Stimulated activated memory B cell treated with anti-CD40 and anti-IgM and Interleukin-4, amounts not matched to agents 10 μg/mL and 1 μg/mL and 100 μg/mL, for 72 hours (primary cell): ENCODE results near the gene PARVB.

Experiments used
- ATAC-seq: fragments of 150-1000 bp; cut with Tn5 transposase; 2 replicates; pipeline ENCODE4 v1.10.0; 2021
- H3K27ac Mint-ChIP-seq: one replicate; pipeline ENCODE4 v1.8.0; 2022; ENCODE audit warnings: mild to moderate bottlenecking, mixed read lengths
- H3K27me3 Mint-ChIP-seq: one replicate; pipeline ENCODE4 v1.8.0; 2022; ENCODE audit warnings: mixed read lengths
- H3K36me3 Mint-ChIP-seq: one replicate; pipeline ENCODE4 v1.8.0; 2022; ENCODE audit warnings: mixed read lengths
- H3K4me1 Mint-ChIP-seq: one replicate; pipeline ENCODE4 v1.8.0; 2022; ENCODE audit warnings: mixed read lengths
- H3K4me3 Mint-ChIP-seq: one replicate; pipeline ENCODE4 v1.8.0; 2022; ENCODE audit warnings: mild to moderate bottlenecking, moderate library complexity, mixed read lengths
- H3K9me3 Mint-ChIP-seq: one replicate; pipeline ENCODE4 v1.8.0; 2022; ENCODE audit warnings: mixed read lengths

PARVB gene

GRCh38 chr22:44144046-44144569 is 120.0 kb downstream of the PARVB start:
- Mint-ChIP-seq H3K27me3 (no peaks in the 10 kb centered on the region), H3K9me3 (no peaks in the 10 kb centered on the region), H3K4me3 (no peak overlapping the region), H3K27ac (no peak overlapping the region), H3K4me1 (peaks cover 12% of the 10 kb centered on the region), H3K36me3 (peaks cover 71% of the 10 kb centered on the region)
- no peak for ATAC-seq

- Mint-ChIP-seq H3K4me3 (no peak overlapping the region), H3K9me3 (no peaks in the 10 kb centered on the region), H3K27me3 (no peaks in the 10 kb centered on the region), H3K36me3 (peaks cover 65% of the 10 kb centered on the region), H3K27ac (no peak overlapping the region), H3K4me1 (peaks cover 12% of the 10 kb centered on the region)
- ATAC-seq: no peak
Observed at GRCh38 chr22:44145544-44145943, 121.4 kb downstream of the PARVB start.

GRCh38 chr22:44146088-44146861 is 122.2 kb downstream of the PARVB start:
- H3K36me3 Mint-ChIP-seq: peaks cover 59% of the 10 kb centered on the region
- ATAC-seq: no peak
- H3K4me3 Mint-ChIP-seq: no peak overlapping the region

GRCh38 chr22:44147008-44147645 is 123.0 kb downstream of the PARVB start:
- no peaks in the 10 kb centered on the region for H3K9me3 Mint-ChIP-seq
- peaks cover 55% of the 10 kb centered on the region for H3K36me3 Mint-ChIP-seq
- H3K27ac Mint-ChIP-seq: no peak overlapping the region
- H3K4me3 Mint-ChIP-seq: no peak overlapping the region
- no peaks in the 10 kb centered on the region for H3K27me3 Mint-ChIP-seq
- H3K4me1 Mint-ChIP-seq: peaks cover 12% of the 10 kb centered on the region
- no peak for ATAC-seq

More at GRCh38 chr22:44146088-44146861, 122.2 kb downstream of the PARVB start:
- no peaks in the 10 kb centered on the region for H3K27me3 Mint-ChIP-seq
- H3K27ac Mint-ChIP-seq: no peak overlapping the region
- peaks cover 12% of the 10 kb centered on the region for H3K4me1 Mint-ChIP-seq
- H3K9me3 Mint-ChIP-seq: no peaks in the 10 kb centered on the region

GRCh38 chr22:44147821-44148574 is 123.9 kb downstream of the PARVB start:
- Mint-ChIP-seq H3K36me3 (peaks cover 50% of the 10 kb centered on the region), H3K4me1 (peaks cover 12% of the 10 kb centered on the region), H3K4me3 (no peak overlapping the region), H3K27me3 (no peaks in the 10 kb centered on the region), H3K27ac (no peak overlapping the region), H3K9me3 (no peaks in the 10 kb centered on the region)
- ATAC-seq: no peak

- Mint-ChIP-seq H3K27me3 (no peaks in the 10 kb centered on the region), H3K27ac (no peak overlapping the region), H3K9me3 (no peaks in the 10 kb centered on the region), H3K4me3 (no peak overlapping the region), H3K4me1 (peaks cover 4% of the 10 kb centered on the region), H3K36me3 (peaks cover 33% of the 10 kb centered on the region)
- ATAC-seq: no peak
Observed at GRCh38 chr22:44151676-44152075, 127.6 kb downstream of the PARVB start.

- no peak overlapping the region for H3K4me3 Mint-ChIP-seq
- peaks cover 23% of the 10 kb centered on the region for H3K36me3 Mint-ChIP-seq
- H3K27me3 Mint-ChIP-seq: no peaks in the 10 kb centered on the region
- no peak for ATAC-seq
- no peaks in the 10 kb centered on the region for H3K4me1 Mint-ChIP-seq
- H3K27ac Mint-ChIP-seq: no peak overlapping the region
- H3K9me3 Mint-ChIP-seq: no peaks in the 10 kb centered on the region
Observed at GRCh38 chr22:44153710-44154109, 129.6 kb downstream of the PARVB start.

- Mint-ChIP-seq H3K4me3 (no peak overlapping the region), H3K36me3 (peaks cover 25% of the 10 kb centered on the region), H3K9me3 (no peaks in the 10 kb centered on the region), H3K27me3 (no peaks in the 10 kb centered on the region), H3K4me1 (no peaks in the 10 kb centered on the region), H3K27ac (no peak overlapping the region)
- ATAC-seq: no peak
Observed at GRCh38 chr22:44154436-44154942, 130.4 kb downstream of the PARVB start.

- Mint-ChIP-seq H3K27me3 (no peaks in the 10 kb centered on the region), H3K4me1 (no peaks in the 10 kb centered on the region), H3K9me3 (no peaks in the 10 kb centered on the region), H3K36me3 (peaks cover 27% of the 10 kb centered on the region), H3K27ac (no peak overlapping the region), H3K4me3 (no peak overlapping the region)
- ATAC-seq: no peak
Observed at GRCh38 chr22:44155115-44155514, 131.0 kb downstream of the PARVB start.

DNA sequence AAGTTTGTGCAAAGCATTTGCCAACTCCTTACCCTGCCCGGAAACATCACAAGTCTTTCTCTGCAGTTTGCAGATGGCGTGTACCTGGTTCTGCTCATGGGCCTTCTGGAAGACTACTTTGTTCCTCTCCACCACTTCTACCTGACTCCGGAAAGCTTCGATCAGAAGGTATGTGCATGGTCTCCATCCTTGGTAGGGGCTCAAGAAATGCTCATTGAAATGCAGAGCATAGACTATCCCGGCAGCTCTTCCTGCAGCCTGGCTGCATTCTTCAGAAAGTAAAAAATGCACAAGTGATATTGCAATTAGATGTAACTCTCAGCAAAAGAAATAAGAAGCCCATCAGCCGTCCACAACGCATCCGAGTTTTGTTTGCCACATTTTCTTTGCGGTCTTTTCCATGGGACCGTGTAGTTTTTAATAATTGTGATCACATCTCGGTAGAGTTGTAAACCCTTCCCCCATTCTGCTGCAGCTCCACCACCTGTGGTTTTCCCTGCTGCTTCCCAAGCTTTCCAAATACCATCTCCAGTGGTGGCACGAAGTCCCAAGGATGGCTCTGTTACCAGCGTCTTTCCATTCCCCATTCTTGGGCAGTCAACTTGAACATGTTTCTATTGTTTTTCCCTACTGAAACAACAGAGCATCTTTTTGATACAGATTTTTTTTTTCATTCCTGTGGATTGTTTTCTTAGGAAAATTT is 134.0 kb downstream of the PARVB start:
- Mint-ChIP-seq H3K27me3 (no peaks in the 10 kb centered on the region), H3K4me1 (no peaks in the 10 kb centered on the region), H3K4me3 (no peak overlapping the region), H3K36me3 (peaks cover 43% of the 10 kb centered on the region), H3K27ac (no peak overlapping the region), H3K9me3 (no peaks in the 10 kb centered on the region)
- no peak for ATAC-seq

GRCh38 chr22:44158816-44159215 is 134.7 kb downstream of the PARVB start:
- Mint-ChIP-seq H3K9me3 (no peaks in the 10 kb centered on the region), H3K36me3 (peaks cover 43% of the 10 kb centered on the region), H3K27me3 (no peaks in the 10 kb centered on the region), H3K4me1 (no peaks in the 10 kb centered on the region), H3K27ac (no peak overlapping the region), H3K4me3 (no peak overlapping the region)
- ATAC-seq: no peak

DNA sequence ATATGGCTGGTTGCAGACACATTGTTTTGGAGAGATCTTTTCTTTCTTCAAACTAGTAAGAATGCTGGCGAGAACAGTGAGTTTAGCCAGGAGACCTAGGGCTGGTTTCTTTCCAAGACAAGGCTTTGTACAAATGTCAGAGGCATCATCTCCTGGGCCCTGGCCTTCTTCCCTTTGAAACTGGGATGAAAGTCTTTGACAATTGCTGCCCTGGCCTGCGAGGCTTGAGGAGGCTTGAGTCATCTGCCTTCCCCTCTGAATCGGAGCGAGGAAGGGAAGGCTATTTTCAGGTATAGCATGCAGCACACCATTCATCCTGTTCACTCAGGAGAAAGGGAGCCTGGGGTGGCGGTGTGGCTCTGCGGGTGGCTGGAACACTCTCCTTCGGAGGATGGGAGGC is 135.1 kb downstream of the PARVB start:
- no peak overlapping the region for H3K4me3 Mint-ChIP-seq
- H3K4me1 Mint-ChIP-seq: no peaks in the 10 kb centered on the region
- no peaks in the 10 kb centered on the region for H3K9me3 Mint-ChIP-seq
- H3K36me3 Mint-ChIP-seq: peaks cover 43% of the 10 kb centered on the region
- no peaks in the 10 kb centered on the region for H3K27me3 Mint-ChIP-seq
- H3K27ac Mint-ChIP-seq: no peak overlapping the region
- ATAC-seq: no peak

- H3K36me3 Mint-ChIP-seq: peaks cover 47% of the 10 kb centered on the region
- no peak for ATAC-seq
- H3K27ac Mint-ChIP-seq: no peak overlapping the region
- H3K4me1 Mint-ChIP-seq: no peaks in the 10 kb centered on the region
- H3K27me3 Mint-ChIP-seq: no peaks in the 10 kb centered on the region
- H3K9me3 Mint-ChIP-seq: no peaks in the 10 kb centered on the region
- H3K4me3 Mint-ChIP-seq: no peak overlapping the region
Observed at GRCh38 chr22:44159811-44160210, 135.7 kb downstream of the PARVB start.

DNA sequence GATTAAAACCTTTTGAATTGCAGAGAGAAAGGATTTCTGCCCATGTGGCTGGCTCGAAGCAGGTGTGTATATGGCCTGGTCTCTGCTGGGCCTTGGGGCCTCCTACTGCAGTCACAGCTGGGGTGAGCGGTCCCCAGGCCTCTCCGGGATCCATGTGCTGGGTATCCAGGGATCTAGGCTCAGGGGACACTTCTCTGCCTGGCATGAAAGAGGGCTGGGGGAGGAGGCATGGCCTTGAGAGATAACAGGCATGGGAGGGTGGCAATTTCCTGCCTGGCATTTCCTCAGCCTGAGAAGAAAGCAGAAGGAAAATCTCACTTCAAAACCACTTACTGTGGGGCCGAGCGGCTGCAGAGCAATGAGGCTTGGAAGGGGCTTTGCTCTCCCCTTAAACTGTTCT is 136.3 kb downstream of the PARVB start:
- Mint-ChIP-seq H3K36me3 (peaks cover 51% of the 10 kb centered on the region), H3K4me3 (no peak overlapping the region), H3K27ac (no peak overlapping the region), H3K9me3 (no peaks in the 10 kb centered on the region), H3K4me1 (no peaks in the 10 kb centered on the region), H3K27me3 (no peaks in the 10 kb centered on the region)
- ATAC-seq: no peak

- Mint-ChIP-seq H3K36me3 (peaks cover 51% of the 10 kb centered on the region), H3K4me1 (no peaks in the 10 kb centered on the region), H3K4me3 (no peak overlapping the region), H3K27ac (peak overlapping the region; percentile 30), H3K9me3 (no peaks in the 10 kb centered on the region), H3K27me3 (no peaks in the 10 kb centered on the region)
- no peak for ATAC-seq
Observed at GRCh38 chr22:44161673-44162072, 137.6 kb downstream of the PARVB start.
